Body of pancreas (tissue), 4 donors: ENCODE data around the gene SLC35A4. TPM values are rescaled to one million over a fixed set of nuclear protein-coding genes. Genes with fewer than 3 reads are reported as not detected.
A peak's percentile ranks its signal among the peaks of the same experiment; 100 is the strongest.
"Not testable (repeated sequence)": the region's sequence is repeated elsewhere in the genome, so short reads cannot be mapped to it uniquely, and the experiment has no call there.

ENCODE experiments used
- ATAC-seq: fragments of 150-250 bp; one replicate; pipeline ENCODE4 v1.9.1; 2016
- DNase-seq, 4 donors: peaks; one replicate each; pipeline ENCODE4 v3.0.0-alpha.2; 2019
- H3K27ac ChIP-seq, 4 donors: fragments of 200-600 bp; sonication (generic); 1 replicate in 3 of 4; 2 replicates in 1 of 4; pipeline versions ENCODE4 v1.5.1 to v1.6.1; 2016 to 2019; ENCODE audit warnings: mild to moderate bottlenecking in 1 of 4, mixed read lengths in 1 of 4, moderate library complexity in 1 of 4
- H3K27me3 ChIP-seq, 2 donors: fragments of 200-600 bp; sonication (generic); one replicate each; pipeline ENCODE4 v1.6.0; 2016; ENCODE audit warnings: mild to moderate bottlenecking in 1 of 2
- H3K36me3 ChIP-seq, 2 donors: fragments of 200-600 bp; sonication (generic); replicated peaks in 1 of 2; 2 replicates each; pipeline ENCODE4 v1.5.1; 2016; ENCODE audit warnings: low read depth in 2 of 2; ENCODE audit not compliant: insufficient read depth in 1 of 2
- H3K4me1 ChIP-seq: fragments of 200-600 bp; sonication (generic); one replicate; pipeline ENCODE4 v1.6.0; 2016
- H3K4me3 ChIP-seq, 2 donors: fragments of 200-600 bp; sonication (generic); 1 replicate in 1 of 2; 2 replicates in 1 of 2; pipeline ENCODE4 v1.5.1; 2016 to 2019
- H3K9me3 ChIP-seq, 3 donors: fragments of 200-600 bp; sonication (generic); 1 replicate in 2 of 3; 2 replicates in 1 of 3; pipeline ENCODE4 v1.5.1; 2016
- POLR2A ChIP-seq, 3 donors: fragments of 450-650 bp; IDR thresholded peaks; one replicate each; pipeline ENCODE4 v1.6.1; 2016; ENCODE audit warnings: antibody characterized with exemption in 3 of 3, mild to moderate bottlenecking in 2 of 3
- WGBS, 2 donors: methylation state at CpG; one replicate each; pipeline ENCODE4 v1.1.5; 2017; 5-methylcytosine and 5-hydroxymethylcytosine counted together
- intact Hi-C: fragments of 100-400 bp; cut with DNase I; formaldehyde crosslinking; loops from one replicate; pipeline ENCODE4 v1.15.1; 2023
- total RNA-seq, 2 donors: library from RNA; depleted of rRNA; stranded (reverse); fragments of >200 nt; gene quantifications; one replicate each; pipeline ENCODE4 v1.1.0, GENCODE V29; 2016
- TF ChIP-seq, protein P1 (sequence below), 7 experiments: fragments of 450-650 bp in 4 of 7; fragments of 200-600 bp in 3 of 7; sonication (generic) in 3 of 7; IDR thresholded peaks; one replicate each; pipeline ENCODE4 v1.5.1; 2016 to 2019; ENCODE audit warnings: antibody characterized with exemption in 7 of 7

SLC35A4 gene
- total RNA-seq, 2 donors from 2014 or later: 18.5 to 39.4 TPM

DNA sequence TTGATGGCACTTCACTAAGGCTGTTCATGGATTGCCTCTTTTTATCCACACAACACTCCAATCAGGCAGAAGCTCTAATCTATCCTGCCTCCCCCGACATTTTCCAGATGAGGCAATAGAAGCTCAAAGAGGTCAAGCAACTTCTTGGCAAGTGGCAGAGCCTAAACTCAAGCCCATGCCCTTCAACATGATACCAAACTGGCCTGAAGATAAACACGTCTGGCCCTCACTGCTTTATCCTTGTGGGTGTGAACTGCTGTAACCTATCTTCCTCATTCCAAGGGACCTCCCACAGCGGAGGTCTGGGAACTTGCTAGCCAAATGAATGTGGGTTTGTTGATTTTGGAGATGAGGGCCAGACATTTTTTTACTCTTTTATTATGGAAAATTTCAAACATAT lies 9.5 kb downstream of the SLC35A4 start:
- intact Hi-C loops: no loop called here
- no peak overlapping the region for H3K4me3 ChIP-seq
- peak; percentile 67 for ATAC-seq
- H3K4me1 ChIP-seq: no peaks in the 10 kb centered on the region
- H3K9me3 ChIP-seq: no peaks in the 10 kb centered on the region
- peak overlapping the region in 2 of 4 donors; percentile 45 to 53 for H3K27ac ChIP-seq
- no peak for TF ChIP-seq POLR2A (IDR thresholded peaks at IDR 0.05)
- TF ChIP-seq, protein P1, sequence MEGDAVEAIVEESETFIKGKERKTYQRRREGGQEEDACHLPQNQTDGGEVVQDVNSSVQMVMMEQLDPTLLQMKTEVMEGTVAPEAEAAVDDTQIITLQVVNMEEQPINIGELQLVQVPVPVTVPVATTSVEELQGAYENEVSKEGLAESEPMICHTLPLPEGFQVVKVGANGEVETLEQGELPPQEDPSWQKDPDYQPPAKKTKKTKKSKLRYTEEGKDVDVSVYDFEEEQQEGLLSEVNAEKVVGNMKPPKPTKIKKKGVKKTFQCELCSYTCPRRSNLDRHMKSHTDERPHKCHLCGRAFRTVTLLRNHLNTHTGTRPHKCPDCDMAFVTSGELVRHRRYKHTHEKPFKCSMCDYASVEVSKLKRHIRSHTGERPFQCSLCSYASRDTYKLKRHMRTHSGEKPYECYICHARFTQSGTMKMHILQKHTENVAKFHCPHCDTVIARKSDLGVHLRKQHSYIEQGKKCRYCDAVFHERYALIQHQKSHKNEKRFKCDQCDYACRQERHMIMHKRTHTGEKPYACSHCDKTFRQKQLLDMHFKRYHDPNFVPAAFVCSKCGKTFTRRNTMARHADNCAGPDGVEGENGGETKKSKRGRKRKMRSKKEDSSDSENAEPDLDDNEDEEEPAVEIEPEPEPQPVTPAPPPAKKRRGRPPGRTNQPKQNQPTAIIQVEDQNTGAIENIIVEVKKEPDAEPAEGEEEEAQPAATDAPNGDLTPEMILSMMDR (IDR thresholded peaks at IDR 0.05): no peak
- no peaks in the 10 kb centered on the region for H3K27me3 ChIP-seq
- H3K36me3 ChIP-seq: no peaks in the 10 kb centered on the region
- 27 to 30% methylated on average over 3 of the region's 3 CpGs for WGBS, 2 donors
- DNase-seq: peak in 2 of 4 donors; percentile 38 to 41

GRCh38 chr5:140575309-140575708 lies 10.7 kb downstream of the SLC35A4 start:
- ATAC-seq (no peak), DNase-seq (peak in 3 of 4 donors; percentile 34 to 54 (median 34))
- Histone ChIP-seq H3K4me1 (no peaks in the 10 kb centered on the region), H3K27ac (no peak overlapping the region), H3K36me3 (no peaks in the 10 kb centered on the region), H3K27me3 (no peaks in the 10 kb centered on the region), H3K9me3 (no peaks in the 10 kb centered on the region), H3K4me3 (no peak overlapping the region)
- WGBS, 2 donors: 75 to 84% methylated on average over 8 of the region's 8 CpGs
- intact Hi-C loops: no loop called here
- TF ChIP-seq POLR2A (IDR thresholded peaks at IDR 0.05): no peak
- TF ChIP-seq, protein P1 (IDR thresholded peaks at IDR 0.05): peak in 4 of 7 experiments; percentile 21 to 40 (median 31)

- H3K4me1 ChIP-seq: no peaks in the 10 kb centered on the region
- H3K4me3 ChIP-seq: no peak overlapping the region
- H3K27ac ChIP-seq: peak overlapping the region in 1 of 4 donors; percentile 53
- no peaks in the 10 kb centered on the region for H3K36me3 ChIP-seq
- ATAC-seq (no peak), DNase-seq (no peak)
- WGBS, 2 donors: 56 to 62% methylated on average over 2 of the region's 2 CpGs
- H3K27me3 ChIP-seq: no peaks in the 10 kb centered on the region
- intact Hi-C loops: no loop called here
- TF ChIP-seq POLR2A (IDR thresholded peaks at IDR 0.05): no peak
- TF ChIP-seq, protein P1 (IDR thresholded peaks at IDR 0.05): no peak
- H3K9me3 ChIP-seq: no peaks in the 10 kb centered on the region
These were observed 12.2 kb downstream of the SLC35A4 start for GRCh38 chr5:140576776-140577201.

DNA sequence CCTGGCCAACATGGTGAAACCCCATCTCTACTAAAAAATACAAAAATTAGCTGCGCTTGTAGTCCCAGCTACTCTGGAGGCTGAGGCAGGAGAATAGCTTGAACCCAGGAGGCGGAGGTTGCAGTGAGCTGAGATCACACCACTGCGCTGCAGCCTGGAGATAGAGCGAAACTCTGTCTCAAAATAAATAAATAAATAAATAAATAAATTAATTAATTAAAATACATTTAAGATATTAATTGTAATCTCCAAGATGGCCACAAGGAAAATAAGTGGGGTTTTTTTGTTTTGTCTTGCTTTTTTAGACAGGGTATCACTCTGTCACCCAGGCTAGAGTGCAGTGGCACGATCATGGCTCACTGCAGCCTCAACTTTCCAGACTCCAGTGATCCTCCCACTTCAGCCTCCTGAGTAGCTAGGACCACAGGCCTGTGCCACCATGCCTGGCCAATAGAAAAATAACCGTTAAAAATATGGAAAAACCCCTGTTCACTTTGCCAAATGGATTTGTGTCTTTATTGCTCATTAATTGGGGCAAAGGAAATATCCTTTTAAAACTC lies 14.6 kb downstream of the SLC35A4 start:
- DNase-seq, H3K36me3 ChIP-seq, H3K27ac ChIP-seq, H3K27me3 ChIP-seq, H3K4me1 ChIP-seq, intact Hi-C loops, ATAC-seq, H3K9me3 ChIP-seq, H3K4me3 ChIP-seq: not testable (repeated sequence)
- 88 to 89% methylated on average over 6 of the region's 6 CpGs for WGBS, 2 donors
- TF ChIP-seq, protein P1 (IDR thresholded peaks at IDR 0.05): peak in 1 of 7 experiments; percentile 24

DNA sequence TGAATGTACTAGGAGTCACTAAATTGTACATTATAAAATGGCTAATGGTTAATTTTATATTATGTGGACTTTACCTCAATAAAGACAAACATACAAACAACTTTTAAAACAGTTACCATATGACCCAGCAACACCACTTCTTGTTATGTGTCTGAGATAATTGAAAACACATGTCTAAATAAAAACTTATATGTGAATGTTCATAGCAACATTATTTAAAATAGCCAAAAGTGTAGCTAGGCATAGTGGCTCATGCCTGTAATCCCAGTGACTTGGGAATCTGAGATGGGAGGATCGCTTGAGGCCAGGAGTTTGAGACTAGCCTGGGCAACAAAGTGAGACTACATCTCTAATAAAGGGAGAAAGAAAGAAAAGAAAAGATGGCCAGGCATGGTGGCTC lies 22.9 kb downstream of the SLC35A4 start:
- Histone ChIP-seq H3K4me3 (no peak overlapping the region), H3K4me1 (no peaks in the 10 kb centered on the region), H3K36me3 (no peaks in the 10 kb centered on the region), H3K27me3 (no peaks in the 10 kb centered on the region), H3K9me3 (no peaks in the 10 kb centered on the region), H3K27ac (no peak overlapping the region)
- ATAC-seq (no peak), DNase-seq (no peak)
- intact Hi-C loops: no loop called here
- WGBS, 2 donors: 79 to 100% methylated on average over 1 of the region's 1 CpG
- TF ChIP-seq, protein P1 (IDR thresholded peaks at IDR 0.05): no peak
- TF ChIP-seq POLR2A (IDR thresholded peaks at IDR 0.05): no peak
